HEK293 (cell line): ENCODE results near the gene BMPR2.

Experiments
- CTCF ChIA-PET: fragments of 350-600 bp; formaldehyde crosslinking; extraction: SDS; loops from one replicate; lab custom pipeline; 2021; ENCODE audit warnings: antibody characterized with exemption; lab: Yijun Ruan, JAX
- POLR2A ChIA-PET: fragments of 300-600 bp; formaldehyde crosslinking; extraction: SDS; loops from one replicate; lab custom pipeline; 2020; ENCODE audit warnings: antibody characterized with exemption, inconsistent platforms; lab: Yijun Ruan, JAX
- H3K27ac ChIP-seq: fragments of 200-500 bp; sonication (Bioruptor generic); 2 replicates; pipeline ENCODE4 v1.5.1; 2014; ENCODE audit warnings: low read depth, low read length, control low read depth, inconsistent platforms; ENCODE audit errors: extremely low read depth
- H3K36me3 ChIP-seq, 2 experiments: fragments of 200-500 bp in 1 of 2; sonication (Bioruptor generic) in 1 of 2; 1 replicate in 1 of 2; 2 replicates in 1 of 2; pipeline ENCODE4 v1.5.1; 2014 to 2017; ENCODE audit warnings: inconsistent platforms in 2 of 2, low read length in 2 of 2; ENCODE audit not compliant: control insufficient read depth in 2 of 2, insufficient read depth in 1 of 2
- H3K4me1 ChIP-seq: fragments of 200-500 bp; sonication (Bioruptor generic); 2 replicates; pipeline ENCODE4 v1.5.1; 2014; ENCODE audit warnings: mild to moderate bottlenecking, low read length, inconsistent platforms; ENCODE audit not compliant: control insufficient read depth, insufficient read depth
- H3K4me3 ChIP-seq: 2 replicates; pipeline ENCODE4 v1.5.1; 2011; ENCODE audit warnings: low read depth, mild to moderate bottlenecking, control low read depth, low read length, moderate library complexity
- H3K9me3 ChIP-seq: fragments of 200-500 bp; sonication (Bioruptor generic); 2 replicates; pipeline ENCODE4 v1.5.1; 2014; ENCODE audit warnings: low read depth, low read length, inconsistent platforms; ENCODE audit not compliant: control insufficient read depth, insufficient read depth
- EGR2 ChIP-seq: fragments of 450-650 bp; formaldehyde crosslinking; IDR thresholded peaks from 2 replicates; pipeline ENCODE4 v1.5.1; 2016; ENCODE audit warnings: low read depth, missing biosample characterization, missing genetic modification characterization
- HOXC10 ChIP-seq: sonication (generic); formaldehyde crosslinking; IDR thresholded peaks from 2 replicates; pipeline ENCODE4 v1.8.1; 2023; ENCODE audit warnings: mild to moderate bottlenecking, missing genetic modification reagents
- KLF1 ChIP-seq: fragments of 450-650 bp; formaldehyde crosslinking; IDR thresholded peaks from 2 replicates; pipeline ENCODE4 v1.5.1; 2016; ENCODE audit warnings: missing biosample characterization, missing genetic modification characterization
- KLF7 ChIP-seq: fragments of 450-650 bp; formaldehyde crosslinking; IDR thresholded peaks from 2 replicates; pipeline ENCODE4 v1.5.1; 2016; ENCODE audit warnings: missing biosample characterization, missing genetic modification characterization, borderline replicate concordance
- ZNF112 ChIP-seq: fragments of 450-650 bp; formaldehyde crosslinking; IDR thresholded peaks from 2 replicates; pipeline ENCODE4 v1.5.0; 2017; ENCODE audit warnings: missing biosample characterization, missing genetic modification characterization
- ZNF121 ChIP-seq: fragments of 450-650 bp; formaldehyde crosslinking; IDR thresholded peaks from 2 replicates; pipeline ENCODE4 v1.5.1; 2016; ENCODE audit warnings: missing biosample characterization, missing genetic modification characterization
- ZNF529 ChIP-seq: fragments of 450-650 bp; formaldehyde crosslinking; IDR thresholded peaks from 2 replicates; pipeline ENCODE4 v1.5.1; 2017; ENCODE audit warnings: missing genetic modification characterization, missing biosample characterization; ENCODE audit not compliant: insufficient replicate concordance
- ZNF530 ChIP-seq: fragments of 450-650 bp; formaldehyde crosslinking; IDR thresholded peaks from 2 replicates; pipeline ENCODE4 v1.5.1; 2016; ENCODE audit warnings: low read depth, missing biosample characterization, missing genetic modification characterization
- ZNF549 ChIP-seq: fragments of 450-650 bp; IDR thresholded peaks from 2 replicates; pipeline ENCODE4 v1.5.1; 2018; ENCODE audit warnings: missing biosample characterization, missing genetic modification characterization, mild to moderate bottlenecking, inconsistent platforms, moderate library complexity
- ZNF560 ChIP-seq: fragments of 450-650 bp; formaldehyde crosslinking; IDR thresholded peaks from 2 replicates; pipeline ENCODE4 v1.5.1; 2017; ENCODE audit warnings: missing biosample characterization, missing genetic modification characterization, borderline replicate concordance
- ZNF664 ChIP-seq: fragments of 450-650 bp; formaldehyde crosslinking; IDR thresholded peaks from 2 replicates; pipeline ENCODE4 v1.5.1; 2016; ENCODE audit warnings: missing biosample characterization, missing genetic modification characterization
- TF ChIP-seq, protein P1 (sequence below): fragments of 450-650 bp; formaldehyde crosslinking; conservative IDR thresholded peaks from 2 replicates; pipeline ENCODE4 v1.5.1; 2016; ENCODE audit warnings: low read depth, missing biosample characterization, missing genetic modification characterization
- TF ChIP-seq, protein P2 (sequence below): fragments of 450-650 bp; formaldehyde crosslinking; IDR thresholded peaks from 2 replicates; pipeline ENCODE4 v1.5.1; 2016; ENCODE audit warnings: missing biosample characterization, missing genetic modification characterization
- TF ChIP-seq, protein P3 (sequence below): fragments of 450-650 bp; formaldehyde crosslinking; IDR thresholded peaks from 2 replicates; pipeline ENCODE4 v1.5.1; 2016; ENCODE audit warnings: missing biosample characterization, missing genetic modification characterization

BMPR2 gene

DNA sequence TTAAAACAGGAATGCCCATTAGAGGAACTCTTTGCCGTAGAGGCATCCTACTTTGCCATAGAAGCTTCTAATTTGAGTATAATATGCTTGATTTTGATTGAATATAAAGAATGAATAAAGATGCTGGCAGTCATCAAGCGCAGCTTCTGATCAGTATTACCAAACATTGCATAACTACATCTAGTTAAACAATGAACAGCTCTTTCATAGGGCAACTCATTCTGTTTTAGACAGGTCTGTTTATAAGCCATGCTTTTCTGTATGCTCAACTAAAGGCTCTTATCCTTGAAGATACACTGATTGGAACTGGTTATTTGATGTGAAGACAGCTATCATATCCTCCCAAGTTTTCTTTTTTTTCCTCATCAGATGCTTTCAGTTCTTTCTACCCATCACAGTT lies 136.0 kb downstream of the BMPR2 start (continued):
- TF ChIP-seq, protein P1, sequence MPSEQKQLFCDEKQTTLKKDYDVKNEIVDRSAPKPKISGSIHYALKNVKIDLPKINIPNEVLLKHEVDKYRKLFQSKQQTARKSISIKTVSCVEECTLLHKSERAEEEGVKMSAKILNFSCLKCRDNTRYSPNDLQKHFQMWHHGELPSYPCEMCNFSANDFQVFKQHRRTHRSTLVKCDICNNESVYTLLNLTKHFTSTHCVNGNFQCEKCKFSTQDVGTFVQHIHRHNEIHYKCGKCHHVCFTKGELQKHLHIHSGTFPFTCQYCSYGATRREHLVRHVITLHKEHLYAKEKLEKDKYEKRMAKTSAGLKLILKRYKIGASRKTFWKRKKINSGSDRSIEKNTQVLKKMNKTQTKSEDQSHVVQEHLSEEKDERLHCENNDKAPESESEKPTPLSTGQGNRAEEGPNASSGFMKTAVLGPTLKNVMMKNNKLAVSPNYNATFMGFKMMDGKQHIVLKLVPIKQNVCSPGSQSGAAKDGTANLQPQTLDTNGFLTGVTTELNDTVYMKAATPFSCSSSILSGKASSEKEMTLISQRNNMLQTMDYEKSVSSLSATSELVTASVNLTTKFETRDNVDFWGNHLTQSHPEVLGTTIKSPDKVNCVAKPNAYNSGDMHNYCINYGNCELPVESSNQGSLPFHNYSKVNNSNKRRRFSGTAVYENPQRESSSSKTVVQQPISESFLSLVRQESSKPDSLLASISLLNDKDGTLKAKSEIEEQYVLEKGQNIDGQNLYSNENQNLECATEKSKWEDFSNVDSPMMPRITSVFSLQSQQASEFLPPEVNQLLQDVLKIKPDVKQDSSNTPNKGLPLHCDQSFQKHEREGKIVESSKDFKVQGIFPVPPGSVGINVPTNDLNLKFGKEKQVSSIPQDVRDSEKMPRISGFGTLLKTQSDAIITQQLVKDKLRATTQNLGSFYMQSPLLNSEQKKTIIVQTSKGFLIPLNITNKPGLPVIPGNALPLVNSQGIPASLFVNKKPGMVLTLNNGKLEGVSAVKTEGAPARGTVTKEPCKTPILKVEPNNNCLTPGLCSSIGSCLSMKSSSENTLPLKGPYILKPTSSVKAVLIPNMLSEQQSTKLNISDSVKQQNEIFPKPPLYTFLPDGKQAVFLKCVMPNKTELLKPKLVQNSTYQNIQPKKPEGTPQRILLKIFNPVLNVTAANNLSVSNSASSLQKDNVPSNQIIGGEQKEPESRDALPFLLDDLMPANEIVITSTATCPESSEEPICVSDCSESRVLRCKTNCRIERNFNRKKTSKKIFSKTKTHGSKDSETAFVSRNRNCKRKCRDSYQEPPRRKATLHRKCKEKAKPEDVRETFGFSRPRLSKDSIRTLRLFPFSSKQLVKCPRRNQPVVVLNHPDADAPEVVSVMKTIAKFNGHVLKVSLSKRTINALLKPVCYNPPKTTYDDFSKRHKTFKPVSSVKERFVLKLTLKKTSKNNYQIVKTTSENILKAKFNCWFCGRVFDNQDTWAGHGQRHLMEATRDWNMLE (tag by site-specific recombination), result no peak
- TF ChIP-seq HOXC10 (CRISPR knock-in tag), result no peak

DNA sequence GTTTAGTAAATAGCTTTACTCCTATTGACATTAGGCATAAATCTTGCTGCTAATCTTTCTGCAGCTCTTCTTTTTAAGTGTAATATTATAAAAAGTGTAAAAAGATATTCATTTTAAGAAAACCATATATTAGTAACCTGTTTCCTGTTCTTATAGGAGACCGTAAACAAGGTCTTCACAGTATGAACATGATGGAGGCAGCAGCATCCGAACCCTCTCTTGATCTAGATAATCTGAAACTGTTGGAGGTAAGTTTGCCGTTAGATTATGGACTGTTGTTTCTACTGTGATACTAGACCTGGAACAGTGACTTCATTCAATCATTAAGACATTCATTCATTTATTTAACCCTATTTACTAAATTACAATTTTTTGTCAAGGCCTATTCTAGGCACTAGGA lies 138.6 kb downstream of the BMPR2 start:
- POLR2A ChIA-PET, result no interaction called here
- Histone ChIP-seq H3K27ac (no peak overlapping the region), H3K9me3 (no peaks in the 10 kb centered on the region), H3K36me3 (peaks cover 24% of the 10 kb centered on the region in 2 experiments), H3K4me3 (no peak overlapping the region), H3K4me1 (no peaks in the 10 kb centered on the region)
- CTCF ChIA-PET, result no interaction called here
- TF ChIP-seq, protein P2, sequence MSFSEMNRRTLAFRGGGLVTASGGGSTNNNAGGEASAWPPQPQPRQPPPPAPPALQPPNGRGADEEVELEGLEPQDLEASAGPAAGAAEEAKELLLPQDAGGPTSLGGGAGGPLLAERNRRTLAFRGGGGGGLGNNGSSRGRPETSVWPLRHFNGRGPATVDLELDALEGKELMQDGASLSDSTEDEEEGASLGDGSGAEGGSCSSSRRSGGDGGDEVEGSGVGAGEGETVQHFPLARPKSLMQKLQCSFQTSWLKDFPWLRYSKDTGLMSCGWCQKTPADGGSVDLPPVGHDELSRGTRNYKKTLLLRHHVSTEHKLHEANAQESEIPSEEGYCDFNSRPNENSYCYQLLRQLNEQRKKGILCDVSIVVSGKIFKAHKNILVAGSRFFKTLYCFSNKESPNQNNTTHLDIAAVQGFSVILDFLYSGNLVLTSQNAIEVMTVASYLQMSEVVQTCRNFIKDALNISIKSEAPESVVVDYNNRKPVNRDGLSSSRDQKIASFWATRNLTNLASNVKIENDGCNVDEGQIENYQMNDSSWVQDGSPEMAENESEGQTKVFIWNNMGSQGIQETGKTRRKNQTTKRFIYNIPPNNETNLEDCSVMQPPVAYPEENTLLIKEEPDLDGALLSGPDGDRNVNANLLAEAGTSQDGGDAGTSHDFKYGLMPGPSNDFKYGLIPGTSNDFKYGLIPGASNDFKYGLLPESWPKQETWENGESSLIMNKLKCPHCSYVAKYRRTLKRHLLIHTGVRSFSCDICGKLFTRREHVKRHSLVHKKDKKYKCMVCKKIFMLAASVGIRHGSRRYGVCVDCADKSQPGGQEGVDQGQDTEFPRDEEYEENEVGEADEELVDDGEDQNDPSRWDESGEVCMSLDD (tag by site-specific recombination), result no peak
- TF ChIP-seq KLF1 (tag by site-specific recombination) (no peak), ZNF121 (tag by site-specific recombination) (no peak), ZNF530 (tag by site-specific recombination) (no peak)

DNA sequence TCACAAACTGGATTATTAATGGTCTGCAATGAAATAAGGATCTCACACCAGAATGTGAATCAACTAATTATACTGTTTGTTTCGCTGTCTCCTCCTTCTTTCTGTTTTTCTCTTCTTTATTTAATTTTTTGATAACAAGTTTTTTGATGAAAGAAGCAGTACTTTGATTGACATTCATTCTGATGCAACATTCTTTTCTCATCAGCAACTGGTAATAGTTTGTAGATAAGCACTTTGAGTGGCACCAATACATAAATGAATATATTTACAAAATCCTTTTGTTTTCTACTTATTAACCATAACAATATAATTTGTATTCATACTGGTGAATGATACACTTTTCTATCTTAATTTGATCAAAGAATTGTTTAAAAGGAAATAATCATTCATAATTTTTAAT lies 143.3 kb downstream of the BMPR2 start:
- ChIA-PET CTCF (interaction anchor here (0.7 kb wide), 1 partner anchor 240 kb away, joined by 3 read pairs; no protein-coding TSS in a partner anchor), POLR2A (no interaction called here)
- TF ChIP-seq ZNF560, result no peak
- TF ChIP-seq EGR2 (tag by site-specific recombination), result no peak
- no peak for TF ChIP-seq ZNF664 (tag by site-specific recombination)
- no peak for TF ChIP-seq KLF7 (tag by site-specific recombination)
- no peak for TF ChIP-seq ZNF529 (tag by site-specific recombination)
- no peak for TF ChIP-seq ZNF112
- TF ChIP-seq ZNF549 (tag by site-specific recombination), result no peak
- TF ChIP-seq, protein P3, sequence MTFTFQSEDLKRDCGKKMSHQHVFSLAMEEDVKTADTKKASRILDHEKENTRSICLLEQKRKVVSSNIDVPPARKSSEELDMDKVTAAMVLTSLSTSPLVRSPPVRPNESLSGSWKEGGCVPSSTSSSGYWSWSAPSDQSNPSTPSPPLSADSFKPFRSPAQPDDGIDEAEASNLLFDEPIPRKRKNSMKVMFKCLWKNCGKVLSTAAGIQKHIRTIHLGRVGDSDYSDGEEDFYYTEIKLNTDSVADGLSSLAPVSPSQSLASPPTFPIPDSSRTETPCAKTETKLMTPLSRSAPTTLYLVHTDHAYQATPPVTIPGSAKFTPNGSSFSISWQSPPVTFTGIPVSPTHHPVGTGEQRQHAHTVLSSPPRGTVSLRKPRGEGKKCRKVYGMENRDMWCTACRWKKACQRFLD (tag by site-specific recombination), result no peak
- Histone ChIP-seq H3K4me1 (no peaks in the 10 kb centered on the region), H3K9me3 (no peaks in the 10 kb centered on the region), H3K36me3 (peaks cover 30 to 41% of the 10 kb centered on the region in 2 experiments), H3K4me3 (no peak overlapping the region), H3K27ac (no peak overlapping the region)
